Measurements from ENCODE around the gene IP6K3. TPM values are rescaled to one million over a fixed set of nuclear protein-coding genes. Genes with fewer than 3 reads are reported as not detected.

The IP6K3 gene
- polyA plus RNA-seq, 1 experiment: 0.75 TPM

- no peak for DNase-seq (ENCODE audit: low read depth)
- ChIA-PET POLR2A (no interaction called here), CTCF (interaction anchor here (1.0 to 24.3 kb wide), 4 partner anchors 5 to 389 kb away, joined by 3 to 567 read pairs (median 285); partner anchors contain the start of genes GRM4 and IP6K3)
- no peaks in the 10 kb centered on the region for H3K36me3 ChIP-seq (ENCODE audit: control insufficient read depth, insufficient read depth, low read length)
- no peak for TF ChIP-seq CTCF (IDR thresholded peaks at IDR 0.05; ENCODE audit: insufficient read depth, low read depth, low read length)
- H3K27me3 ChIP-seq (ENCODE audit: control insufficient read depth, insufficient read depth, low read length): no peaks in the 10 kb centered on the region
- H3K4me3 ChIP-seq (ENCODE audit: low read depth, low read length): no peak overlapping the region
Observed at GRCh38 chr6:33756211-33756954, 9.7 kb upstream of the IP6K3 start.

GRCh38 chr6:33755070-33755869 lies 8.6 kb upstream of the IP6K3 start:
- no peak for DNase-seq (ENCODE audit: low read depth)
- no peaks in the 10 kb centered on the region for H3K27me3 ChIP-seq (ENCODE audit: control insufficient read depth, insufficient read depth, low read length)
- TF ChIP-seq CTCF (IDR thresholded peaks at IDR 0.05; ENCODE audit: insufficient read depth, low read depth, low read length): no peak
- no peak overlapping the region for H3K4me3 ChIP-seq (ENCODE audit: low read depth, low read length)
- H3K36me3 ChIP-seq (ENCODE audit: control insufficient read depth, insufficient read depth, low read length): no peaks in the 10 kb centered on the region
- CTCF ChIA-PET: interaction anchor here (0.7 to 24.3 kb wide), 4 partner anchors 4 to 272 kb away, joined by 3 to 567 read pairs (median 285); partner anchors contain the start of gene IP6K3
- POLR2A ChIA-PET: no interaction called here

GRCh38 chr6:33754222-33754621 lies 7.5 kb upstream of the IP6K3 start:
- Histone ChIP-seq H3K36me3 (ENCODE audit: control insufficient read depth, insufficient read depth, low read length) (no peaks in the 10 kb centered on the region), H3K27me3 (ENCODE audit: control insufficient read depth, insufficient read depth, low read length) (no peaks in the 10 kb centered on the region), H3K4me3 (ENCODE audit: low read depth, low read length) (no peak overlapping the region)
- TF ChIP-seq CTCF (IDR thresholded peaks at IDR 0.05; ENCODE audit: insufficient read depth, low read depth, low read length): no peak
- ChIA-PET POLR2A (no interaction called here), CTCF (interaction anchor here (1.6 to 24.3 kb wide), 2 partner anchors 9 to 10 kb away, joined by 10 to 567 read pairs; no protein-coding TSS in a partner anchor)
- no peak for DNase-seq (ENCODE audit: low read depth)

- no peak for DNase-seq (ENCODE audit: low read depth)
- H3K27me3 ChIP-seq (ENCODE audit: control insufficient read depth, insufficient read depth, low read length): no peaks in the 10 kb centered on the region
- CTCF ChIA-PET: interaction anchor here (2.9 to 24.3 kb wide), 2 partner anchors 12 to 41 kb away, joined by 11 to 567 read pairs; partner anchors contain the start of gene UQCC2
- H3K4me3 ChIP-seq (ENCODE audit: low read depth, low read length): no peak overlapping the region
- H3K36me3 ChIP-seq (ENCODE audit: control insufficient read depth, insufficient read depth, low read length): no peaks in the 10 kb centered on the region
- TF ChIP-seq CTCF (IDR thresholded peaks at IDR 0.05; ENCODE audit: insufficient read depth, low read depth, low read length): no peak
- POLR2A ChIA-PET: no interaction called here
Observed at GRCh38 chr6:33752646-33753015, 5.9 kb upstream of the IP6K3 start.

All from BJ (cell line).